Liver (tissue), 9 donors: ENCODE results near the gene GSTA3. TPM values are rescaled to one million over a fixed set of nuclear protein-coding genes. Genes with fewer than 3 reads are reported as not detected.

ENCODE experiments used
- DNase-seq: peaks from one replicate; pipeline ENCODE4 v3.0.0-alpha.2; 2017; ENCODE audit warnings: low spot score
- H3K27ac ChIP-seq, 2 donors: one replicate each; pipeline ENCODE4 v1.7.0; 2013; ENCODE audit warnings: inconsistent platforms in 2 of 2, low read length in 2 of 2, control low read depth in 1 of 2, low read depth in 1 of 2, mild to moderate bottlenecking in 1 of 2
- H3K27me3 ChIP-seq, 4 donors: one replicate each; pipeline versions ENCODE4 v1.6.1 to v1.7.0; 2013; ENCODE audit warnings: low read length in 3 of 4, inconsistent platforms in 1 of 4, mild to moderate bottlenecking in 1 of 4, moderate library complexity in 1 of 4; ENCODE audit not compliant: control insufficient read depth in 4 of 4, insufficient read depth in 4 of 4
- H3K36me3 ChIP-seq, 4 donors: one replicate each; pipeline versions ENCODE4 v1.6.1 to v1.7.0; 2013; ENCODE audit warnings: low read length in 3 of 4, mild to moderate bottlenecking in 3 of 4, low read depth in 1 of 4, moderate library complexity in 1 of 4; ENCODE audit not compliant: control insufficient read depth in 4 of 4, insufficient read depth in 3 of 4
- H3K4me1 ChIP-seq, 4 donors: one replicate each; pipeline versions ENCODE4 v1.6.1 to v1.7.0; 2013; ENCODE audit warnings: low read length in 3 of 4, mild to moderate bottlenecking in 3 of 4, moderate library complexity in 1 of 4; ENCODE audit not compliant: control insufficient read depth in 4 of 4, insufficient read depth in 4 of 4
- H3K4me3 ChIP-seq, 3 donors: one replicate each; pipeline versions ENCODE4 v1.6.1 to v1.7.0; 2013; ENCODE audit warnings: low read length in 3 of 3, control low read depth in 1 of 3, low read depth in 1 of 3, mild to moderate bottlenecking in 1 of 3
- H3K9ac ChIP-seq, 2 donors: one replicate each; pipeline ENCODE4 v1.7.0; 2013; ENCODE audit warnings: low read length in 2 of 2, mild to moderate bottlenecking in 2 of 2, moderate library complexity in 2 of 2, control low read depth in 1 of 2, low read depth in 1 of 2
- H3K9me3 ChIP-seq, 4 donors: one replicate each; pipeline versions ENCODE4 v1.6.1 to v1.7.0; 2013; ENCODE audit warnings: low read length in 3 of 4; ENCODE audit not compliant: control insufficient read depth in 4 of 4
- CTCF ChIP-seq: fragments of 150-350 bp; IDR thresholded peaks from 2 replicates; pipeline ENCODE4 v1.5.1; 2017; ENCODE audit warnings: improper control_type of control experiment, low read depth, low read length; ENCODE audit not compliant: missing input control
- EGR1 ChIP-seq, 2 donors: IDR thresholded peaks; 2 replicates each; pipeline ENCODE4 v1.6.1; 2016 to 2018; ENCODE audit warnings: antibody characterized with exemption in 2 of 2, low read depth in 2 of 2
- FOXA1 ChIP-seq: IDR thresholded peaks from 2 replicates; pipeline ENCODE4 v1.6.1; 2016; ENCODE audit warnings: antibody characterized with exemption
- FOXA2 ChIP-seq: IDR thresholded peaks from 2 replicates; pipeline ENCODE4 v1.6.1; 2016; ENCODE audit warnings: antibody characterized with exemption
- GABPA ChIP-seq, 2 donors: IDR thresholded peaks in 1 of 2; conservative IDR thresholded peaks in 1 of 2; 2 replicates each; pipeline ENCODE4 v1.6.1; 2016; ENCODE audit warnings: antibody characterized with exemption in 2 of 2, mild to moderate bottlenecking in 1 of 2, moderate library complexity in 1 of 2
- HNF4A ChIP-seq, 2 donors: conservative IDR thresholded peaks; 2 replicates each; pipeline ENCODE4 v1.6.1; 2016; ENCODE audit warnings: antibody characterized with exemption in 2 of 2, mild to moderate bottlenecking in 2 of 2
- HNF4G ChIP-seq: IDR thresholded peaks from 2 replicates; pipeline ENCODE4 v1.6.1; 2016; ENCODE audit warnings: antibody characterized with exemption
- JUND ChIP-seq, 2 donors: IDR thresholded peaks; 2 replicates each; pipeline ENCODE4 v1.6.1; 2016; ENCODE audit warnings: antibody characterized with exemption in 2 of 2
- MAX ChIP-seq: IDR thresholded peaks from 2 replicates; pipeline ENCODE4 v1.6.1; 2016; ENCODE audit warnings: antibody characterized with exemption
- NR2F2 ChIP-seq: IDR thresholded peaks from 2 replicates; pipeline ENCODE4 v1.6.1; 2016; ENCODE audit warnings: antibody characterized with exemption
- SP1 ChIP-seq: IDR thresholded peaks from 2 replicates; pipeline ENCODE4 v1.6.1; 2018; ENCODE audit warnings: antibody characterized with exemption, mild to moderate bottlenecking
- YY1 ChIP-seq: IDR thresholded peaks from 2 replicates; pipeline ENCODE4 v1.6.1; 2016; ENCODE audit warnings: antibody characterized with exemption, mild to moderate bottlenecking
- ZBTB33 ChIP-seq: IDR thresholded peaks from 2 replicates; pipeline ENCODE4 v1.6.1; 2016; ENCODE audit warnings: antibody characterized with exemption
- WGBS: extraction: QIAGEN DNeasy Blood & Tissue Kit; methylation state at CpG from one replicate; pipeline ENCODE4 v1.1.7; 2013; 5-methylcytosine and 5-hydroxymethylcytosine counted together
- polyA plus RNA-seq, 2 donors: library from polyadenylated mRNA; stranded (reverse) in 1 of 2; unstranded in 1 of 2; fragments of 200-250 nt in 1 of 2; fragments of >200 nt in 1 of 2; fragmentation: Nextera tagmentation in 1 of 2; extraction: Ambion mirVana in 1 of 2; gene quantifications; one replicate each; pipeline versions ENCODE4 v1.2.1 to v1.2.3, GENCODE V29; 2013 to 2015
- total RNA-seq, 2 donors: library from RNA; depleted of rRNA; stranded (reverse); fragments of >200 nt; gene quantifications; one replicate each; pipeline ENCODE4 v1.2.3, GENCODE V29; 2014
- TF ChIP-seq, protein P1 (sequence below): IDR thresholded peaks from 2 replicates; pipeline ENCODE4 v1.6.1; 2016; ENCODE audit warnings: antibody characterized with exemption, mild to moderate bottlenecking
- donor health status: healthy.
- donor health status: healthy.
- donor health status: healthy.
- donor health status: healthy.
- donor health status: healthy.

GSTA3 gene
- total and polyA plus RNA-seq, 4 donors: not detected

DNA sequence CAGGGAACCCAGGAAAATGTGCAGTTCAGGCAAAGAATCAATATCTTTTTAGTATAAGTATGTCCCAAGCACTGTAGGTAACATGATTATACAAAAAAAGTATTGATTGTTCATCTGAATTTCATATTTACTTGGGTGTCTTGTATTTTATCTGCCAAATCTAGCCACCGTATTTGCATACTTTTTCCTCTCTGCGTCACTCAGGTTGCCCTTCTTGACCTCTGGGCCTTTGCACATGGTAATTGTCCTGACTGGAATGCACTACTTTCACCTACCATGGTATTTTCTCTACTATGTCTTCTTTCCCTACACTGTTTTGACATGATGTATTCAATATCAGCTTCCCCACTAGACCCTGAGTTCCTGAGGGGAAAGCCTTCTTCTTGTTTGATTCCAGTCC lies 15.2 kb downstream of the GSTA3 start:
- no peaks in the 10 kb centered on the region for H3K4me1 ChIP-seq
- H3K27ac ChIP-seq: no peak overlapping the region
- WGBS: 61% methylated on average over 2 of the region's 2 CpGs

More for the DNA sequence above, 15.2 kb downstream of the GSTA3 start:
- DNase-seq: no peak
- Histone ChIP-seq H3K4me3 (no peak overlapping the region), H3K9me3 (peaks cover 0 to 3% (median 0%) of the 10 kb centered on the region in 4 donors), H3K9ac (no peak overlapping the region), H3K36me3 (no peaks in the 10 kb centered on the region), H3K27me3 (no peaks in the 10 kb centered on the region)
- no peak for TF ChIP-seq FOXA1
- no peak for TF ChIP-seq EGR1 (IDR thresholded peaks at IDR 0.05; ENCODE audit: low read depth in 2 of 2)
- no peak for TF ChIP-seq HNF4A (conservative IDR thresholded peaks at IDR 0.05)
- no peak for TF ChIP-seq MAX
- no peak for TF ChIP-seq YY1
- TF ChIP-seq ZBTB33: no peak
- TF ChIP-seq GABPA (IDR thresholded peaks at IDR 0.05 in 1 of 2, conservative IDR thresholded peaks at IDR 0.05 in 1 of 2): no peak
- TF ChIP-seq FOXA2: no peak
- TF ChIP-seq, protein P1, sequence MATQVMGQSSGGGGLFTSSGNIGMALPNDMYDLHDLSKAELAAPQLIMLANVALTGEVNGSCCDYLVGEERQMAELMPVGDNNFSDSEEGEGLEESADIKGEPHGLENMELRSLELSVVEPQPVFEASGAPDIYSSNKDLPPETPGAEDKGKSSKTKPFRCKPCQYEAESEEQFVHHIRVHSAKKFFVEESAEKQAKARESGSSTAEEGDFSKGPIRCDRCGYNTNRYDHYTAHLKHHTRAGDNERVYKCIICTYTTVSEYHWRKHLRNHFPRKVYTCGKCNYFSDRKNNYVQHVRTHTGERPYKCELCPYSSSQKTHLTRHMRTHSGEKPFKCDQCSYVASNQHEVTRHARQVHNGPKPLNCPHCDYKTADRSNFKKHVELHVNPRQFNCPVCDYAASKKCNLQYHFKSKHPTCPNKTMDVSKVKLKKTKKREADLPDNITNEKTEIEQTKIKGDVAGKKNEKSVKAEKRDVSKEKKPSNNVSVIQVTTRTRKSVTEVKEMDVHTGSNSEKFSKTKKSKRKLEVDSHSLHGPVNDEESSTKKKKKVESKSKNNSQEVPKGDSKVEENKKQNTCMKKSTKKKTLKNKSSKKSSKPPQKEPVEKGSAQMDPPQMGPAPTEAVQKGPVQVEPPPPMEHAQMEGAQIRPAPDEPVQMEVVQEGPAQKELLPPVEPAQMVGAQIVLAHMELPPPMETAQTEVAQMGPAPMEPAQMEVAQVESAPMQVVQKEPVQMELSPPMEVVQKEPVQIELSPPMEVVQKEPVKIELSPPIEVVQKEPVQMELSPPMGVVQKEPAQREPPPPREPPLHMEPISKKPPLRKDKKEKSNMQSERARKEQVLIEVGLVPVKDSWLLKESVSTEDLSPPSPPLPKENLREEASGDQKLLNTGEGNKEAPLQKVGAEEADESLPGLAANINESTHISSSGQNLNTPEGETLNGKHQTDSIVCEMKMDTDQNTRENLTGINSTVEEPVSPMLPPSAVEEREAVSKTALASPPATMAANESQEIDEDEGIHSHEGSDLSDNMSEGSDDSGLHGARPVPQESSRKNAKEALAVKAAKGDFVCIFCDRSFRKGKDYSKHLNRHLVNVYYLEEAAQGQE: no peak
- TF ChIP-seq SP1: no peak
- TF ChIP-seq HNF4G: no peak
- no peak for TF ChIP-seq NR2F2
- no peak for TF ChIP-seq JUND (IDR thresholded peaks at IDR 0.05)
- TF ChIP-seq CTCF: no peak
